H1 (cell line): Measurements from ENCODE around the gene ADAMTS3.

Experiments
- CREB1 ChIP-seq: IDR thresholded peaks from 2 replicates; pipeline ENCODE4 v1.6.1; 2012; ENCODE audit warnings: inconsistent platforms
- EP300 ChIP-seq, 2 experiments: IDR thresholded peaks; 1 replicate in 1 of 2; 2 replicates in 1 of 2; pipeline ENCODE4 v1.6.1; 2011 to 2012; ENCODE audit warnings: low read depth in 2 of 2, low read length in 2 of 2, mild to moderate bottlenecking in 2 of 2, borderline replicate concordance in 1 of 2, inconsistent platforms in 1 of 2, moderate library complexity in 1 of 2
- EZH2 ChIP-seq: fragments of 200-600 bp; sonication (generic); IDR thresholded peaks from 2 replicates; pipeline ENCODE4 v1.7.1; 2012; ENCODE audit warnings: low read depth, mild to moderate bottlenecking, moderate library complexity, low read length, inconsistent platforms; ENCODE audit not compliant: severe bottlenecking
- POLR2A ChIP-seq, 2 experiments: IDR thresholded peaks; 1 replicate in 1 of 2; 2 replicates in 1 of 2; pipeline ENCODE4 v1.6.1; 2011; ENCODE audit warnings: low read depth in 2 of 2, low read length in 2 of 2, mild to moderate bottlenecking in 2 of 2; ENCODE audit errors: control extremely low read depth in 1 of 2
- TF ChIP-seq, protein P1 (sequence below): IDR thresholded peaks from 2 replicates; pipeline ENCODE4 v1.6.1; 2012; ENCODE audit warnings: inconsistent platforms

DNA sequence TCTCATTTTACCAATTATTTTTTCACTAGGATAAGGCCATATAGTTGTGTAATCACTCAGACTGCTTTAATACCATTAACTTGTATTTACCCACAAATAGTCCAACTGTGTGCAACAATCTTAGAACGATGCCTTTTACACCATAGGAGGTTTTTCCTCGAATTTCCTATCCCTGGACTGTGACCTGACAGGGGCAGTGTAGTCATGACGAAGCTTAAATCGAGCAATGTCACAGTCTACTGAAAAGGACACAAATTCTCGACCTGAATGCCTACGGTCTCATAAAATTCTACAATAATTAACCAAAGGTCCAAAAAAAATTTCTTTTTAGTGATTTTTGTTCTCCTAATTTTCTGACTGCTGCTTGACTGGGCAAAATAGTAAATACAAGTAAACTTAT is 208.9 kb downstream of the ADAMTS3 start:
- TF ChIP-seq CREB1: no peak
- no peak for TF ChIP-seq EP300 (IDR thresholded peaks at IDR 0.05; ENCODE audit: borderline replicate concordance in 1 of 2, low read depth in 2 of 2, low read length in 2 of 2)
- no peak for TF ChIP-seq POLR2A (IDR thresholded peaks at IDR 0.05; ENCODE audit: control extremely low read depth in 1 of 2, low read depth in 2 of 2, low read length in 2 of 2)
- TF ChIP-seq EZH2: no peak
- TF ChIP-seq, protein P1, sequence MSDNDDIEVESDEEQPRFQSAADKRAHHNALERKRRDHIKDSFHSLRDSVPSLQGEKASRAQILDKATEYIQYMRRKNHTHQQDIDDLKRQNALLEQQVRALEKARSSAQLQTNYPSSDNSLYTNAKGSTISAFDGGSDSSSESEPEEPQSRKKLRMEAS: no peak
